Ovary (tissue), 9 donors: ENCODE results near the gene POMGNT1. TPM values are rescaled to one million over a fixed set of nuclear protein-coding genes. Genes with fewer than 3 reads are reported as not detected.
A peak's percentile ranks its signal among the peaks of the same experiment; 100 is the strongest.
"Not testable (repeated sequence)": the region's sequence is repeated elsewhere in the genome, so short reads cannot be mapped to it uniquely, and the experiment has no call there.

Source experiments
- DNase-seq, 5 donors: peaks; one replicate each; pipeline ENCODE4 v3.0.0-alpha.2; 2019 to 2020
- H3K27ac ChIP-seq, 2 donors: fragments of 200-600 bp; one replicate each; pipeline versions ENCODE4 v1.5.1 to v1.8.0; 2019 to 2022
- H3K27me3 ChIP-seq: fragments of 200-600 bp; one replicate; pipeline ENCODE4 v1.8.0; 2022
- H3K36me3 ChIP-seq: fragments of 200-600 bp; sonication (generic); one replicate; pipeline ENCODE4 v1.5.1; 2019
- H3K4me1 ChIP-seq: one replicate; pipeline ENCODE4 v1.8.1; 2013; ENCODE audit warnings: mild to moderate bottlenecking, moderate library complexity; ENCODE audit not compliant: insufficient read depth
- H3K4me3 ChIP-seq: fragments of 200-600 bp; sonication (generic); one replicate; pipeline ENCODE4 v1.5.1; 2017
- H3K9me3 ChIP-seq, 2 donors: fragments of 200-600 bp in 1 of 2; sonication (generic) in 1 of 2; one replicate each; pipeline versions ENCODE4 v1.5.1 to v1.8.1; 2013 to 2019; ENCODE audit warnings: mild to moderate bottlenecking in 1 of 2, moderate library complexity in 1 of 2
- CTCF ChIP-seq, 3 donors: fragments of 450-650 bp in 2 of 3; fragments of 200-600 bp in 1 of 3; IDR thresholded peaks; one replicate each; pipeline versions ENCODE4 v1.5.1 to v1.8.0; 2016 to 2022; ENCODE audit warnings: antibody characterized with exemption in 3 of 3, mild to moderate bottlenecking in 1 of 3
- EP300 ChIP-seq: sonication (generic); formaldehyde crosslinking; IDR thresholded peaks from one replicate; pipeline ENCODE4 v1.6.1; 2017; ENCODE audit warnings: antibody characterized with exemption
- POLR2A ChIP-seq: fragments of 450-650 bp; IDR thresholded peaks from one replicate; pipeline ENCODE4 v1.6.1; 2017; ENCODE audit warnings: antibody characterized with exemption, mild to moderate bottlenecking, moderate library complexity
- WGBS, 3 donors: extraction: QIAGEN DNeasy Blood & Tissue Kit in 1 of 3; methylation state at CpG; one replicate each; pipeline versions ENCODE4 v1.1.5 to v1.1.7; 2013 to 2017; 5-methylcytosine and 5-hydroxymethylcytosine counted together
- intact Hi-C, 4 donors: fragments of 100-400 bp; cut with DNase I; formaldehyde crosslinking; loops; one replicate each; pipeline versions ENCODE4 v1.11.0 to v1.15.1; 2022 to 2023
- polyA plus RNA-seq, 2 donors: library from polyadenylated mRNA; stranded (reverse); fragments of 200-250 nt in 1 of 2; fragments of 350-450 nt in 1 of 2; fragmentation: Illumina TruSeq in 1 of 2; extraction: RNeasy Lipid Tissue Mini Kit (QIAGEN cat#74804) in 1 of 2; gene quantifications; one replicate each; pipeline ENCODE4 v1.2.3, GENCODE V29; 2013 to 2014
- total RNA-seq, 7 donors: library from RNA; depleted of rRNA in 2 of 7; stranded (reverse); fragments of >200 nt in 2 of 7; fragmentation: NEBNext Ultra II Directional in 3 of 7; extraction: Animal tissue kit (Norgen Biotek cat#: 25700) in 3 of 7; gene quantifications; one replicate each; pipeline versions ENCODE4 v1.1.0 to v1.2.4, GENCODE V29; 2016 to 2023
- donor health status: DM: no; HTN: no; CAD: no; lungs with moderate emphysema.
- donor health status: DM: no; HTN: no; CAD: no.
- donor health status: Bipolar disorder and iron deficiency.
- donor health status: DM: yes; HTN: yes; CAD: no.
- donor health status: DM: no; HTN: no; CAD: no.
- donor health status: DM: yes; HTN: yes; CAD: no.

Gene POMGNT1
- total and polyA plus RNA-seq, 9 donors, result 19.1 to 49.2 (median 40.2) TPM

GRCh38 chr1:46224966-46225365 is 26.7 kb upstream of the POMGNT1 start:
- Histone ChIP-seq H3K27ac (no peak overlapping the region), H3K4me1 (no peaks in the 10 kb centered on the region), H3K27me3 (no peaks in the 10 kb centered on the region), H3K36me3 (no peaks in the 10 kb centered on the region), H3K4me3 (no peak overlapping the region), H3K9me3 (no peaks in the 10 kb centered on the region)
- intact Hi-C loops, result loop anchor here in 1 of 4 donors (2.0 kb wide), 1 partner anchor 46 kb away; no protein-coding TSS in a partner anchor
- TF ChIP-seq POLR2A (no peak), EP300 (no peak), CTCF (IDR thresholded peaks at IDR 0.05) (no peak)
- DNase-seq, result no peak
- WGBS, 3 donors, result 78 to 94% (median 89%) methylated on average over 4 of the region's 4 CpGs

- H3K36me3 ChIP-seq, result no peaks in the 10 kb centered on the region
- H3K4me1 ChIP-seq, result no peaks in the 10 kb centered on the region
- DNase-seq, result peak; percentile 49 to 74 (median 62)
- no peaks in the 10 kb centered on the region for H3K27me3 ChIP-seq
- intact Hi-C loops, result no loop called here
- no peak overlapping the region for H3K4me3 ChIP-seq
- no peaks in the 10 kb centered on the region for H3K9me3 ChIP-seq
- H3K27ac ChIP-seq, result no peak overlapping the region
- WGBS, 3 donors, result 9 to 12% (median 11%) methylated on average over 6 of the region's 6 CpGs
- TF ChIP-seq CTCF (IDR thresholded peaks at IDR 0.05) (peak; percentile 60 to 80 (median 79)), EP300 (no peak)
Observed at GRCh38 chr1:46223472-46223943, 25.3 kb upstream of the POMGNT1 start.

GRCh38 chr1:46223055-46223454 is 24.8 kb upstream of the POMGNT1 start:
- H3K36me3 ChIP-seq, intact Hi-C loops, H3K27ac ChIP-seq, H3K4me3 ChIP-seq, H3K27me3 ChIP-seq, H3K4me1 ChIP-seq, DNase-seq, H3K9me3 ChIP-seq: not testable (repeated sequence)
- 76 to 83% (median 77%) methylated on average over 11 of the region's 11 CpGs for WGBS, 3 donors

DNA sequence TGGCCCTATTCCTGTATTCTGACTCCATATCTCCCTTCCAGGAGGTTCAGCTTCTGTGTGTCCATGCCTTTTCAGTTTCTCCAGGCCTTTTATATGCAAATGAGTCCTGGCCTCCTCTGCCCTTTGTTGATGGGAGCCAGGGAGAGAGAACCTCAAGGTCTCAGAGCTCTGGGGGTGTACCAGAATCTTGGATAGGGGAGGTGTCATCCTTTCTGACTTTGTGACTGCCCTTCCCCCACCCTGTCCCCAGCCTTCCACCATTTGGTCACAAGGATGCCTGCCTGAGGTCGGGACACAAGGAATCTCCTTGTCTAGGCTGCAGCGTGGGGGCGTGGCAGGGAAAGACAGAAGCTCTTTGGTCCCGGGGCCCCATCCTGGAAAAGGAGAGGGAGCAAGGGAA is 23.5 kb upstream of the POMGNT1 start:
- no peaks in the 10 kb centered on the region for H3K9me3 ChIP-seq
- H3K27ac ChIP-seq, result no peak overlapping the region
- no peak overlapping the region for H3K4me3 ChIP-seq
- intact Hi-C loops, result no loop called here
- H3K4me1 ChIP-seq, result no peaks in the 10 kb centered on the region
- WGBS, 3 donors, result 54 to 62% (median 60%) methylated on average over 4 of the region's 4 CpGs
- no peaks in the 10 kb centered on the region for H3K27me3 ChIP-seq
- no peak for DNase-seq
- no peaks in the 10 kb centered on the region for H3K36me3 ChIP-seq
- TF ChIP-seq POLR2A, result no peak
- TF ChIP-seq CTCF (IDR thresholded peaks at IDR 0.05), result no peak
- no peak for TF ChIP-seq EP300

- Histone ChIP-seq H3K9me3 (no peaks in the 10 kb centered on the region), H3K36me3 (no peaks in the 10 kb centered on the region), H3K27me3 (no peaks in the 10 kb centered on the region), H3K4me3 (no peak overlapping the region), H3K27ac (no peak overlapping the region), H3K4me1 (no peaks in the 10 kb centered on the region)
- DNase-seq, result no peak
- intact Hi-C loops, result no loop called here
- TF ChIP-seq CTCF (IDR thresholded peaks at IDR 0.05) (no peak), EP300 (no peak), POLR2A (no peak)
- 77 to 83% (median 82%) methylated on average over 3 of the region's 3 CpGs for WGBS, 3 donors
Observed at GRCh38 chr1:46220808-46221207, 22.6 kb upstream of the POMGNT1 start.
